NK-92 (cell line): ENCODE measurements around the gene CENPX.

Experiments used
- DNase-seq: peaks from one replicate; lab custom pipeline; 2025; ENCODE audit not compliant: unreplicated experiment; lab: John Stamatoyannopoulos, UW

The CENPX gene

GRCh38 chr17:82012261-82012639 is 10.4 kb downstream of the CENPX start:
- no peak for DNase-seq

GRCh38 chr17:82011617-82012187 is 11.0 kb downstream of the CENPX start:
- DNase-seq, result no peak

GRCh38 chr17:82010575-82011525 is 11.8 kb downstream of the CENPX start:
- DNase-seq, result no peak

GRCh38 chr17:82009413-82009812 is 13.3 kb downstream of the CENPX start:
- DNase-seq, result no peak

GRCh38 chr17:82008941-82009405 is 13.7 kb downstream of the CENPX start:
- DNase-seq, result no peak

- DNase-seq, result no peak
Observed at GRCh38 chr17:82008258-82008940, 14.3 kb downstream of the CENPX start.

- DNase-seq, result no peak
Observed at GRCh38 chr17:82007495-82008257, 15.0 kb downstream of the CENPX start.

- DNase-seq, result no peak
Observed at GRCh38 chr17:82007228-82007494, 15.5 kb downstream of the CENPX start.

GRCh38 chr17:82006468-82007227 is 16.0 kb downstream of the CENPX start:
- DNase-seq, result no peak

GRCh38 chr17:82005701-82006348 is 16.9 kb downstream of the CENPX start:
- no peak for DNase-seq

- no peak for DNase-seq
Observed at GRCh38 chr17:82004517-82005455, 17.9 kb downstream of the CENPX start.

- no peak for DNase-seq
Observed at GRCh38 chr17:82003411-82004381, 19.0 kb downstream of the CENPX start.

- no peak for DNase-seq
Observed at GRCh38 chr17:82001571-82002056, 21.1 kb downstream of the CENPX start.

- no peak for DNase-seq
Observed at GRCh38 chr17:82000803-82001570, 21.7 kb downstream of the CENPX start.

GRCh38 chr17:81999976-82000802 is 22.5 kb downstream of the CENPX start:
- DNase-seq, result no peak

GRCh38 chr17:81999587-81999975 is 23.1 kb downstream of the CENPX start:
- no peak for DNase-seq
